NCI-H2196 treated with DMSO at 0.1 percent for 48 hours (cell line): ENCODE results near the gene MARK1.

Experiments
- DNase-seq: peaks from one replicate; lab custom pipeline; 2025; ENCODE audit not compliant: unreplicated experiment; lab: John Stamatoyannopoulos, UW

MARK1 gene

DNA sequence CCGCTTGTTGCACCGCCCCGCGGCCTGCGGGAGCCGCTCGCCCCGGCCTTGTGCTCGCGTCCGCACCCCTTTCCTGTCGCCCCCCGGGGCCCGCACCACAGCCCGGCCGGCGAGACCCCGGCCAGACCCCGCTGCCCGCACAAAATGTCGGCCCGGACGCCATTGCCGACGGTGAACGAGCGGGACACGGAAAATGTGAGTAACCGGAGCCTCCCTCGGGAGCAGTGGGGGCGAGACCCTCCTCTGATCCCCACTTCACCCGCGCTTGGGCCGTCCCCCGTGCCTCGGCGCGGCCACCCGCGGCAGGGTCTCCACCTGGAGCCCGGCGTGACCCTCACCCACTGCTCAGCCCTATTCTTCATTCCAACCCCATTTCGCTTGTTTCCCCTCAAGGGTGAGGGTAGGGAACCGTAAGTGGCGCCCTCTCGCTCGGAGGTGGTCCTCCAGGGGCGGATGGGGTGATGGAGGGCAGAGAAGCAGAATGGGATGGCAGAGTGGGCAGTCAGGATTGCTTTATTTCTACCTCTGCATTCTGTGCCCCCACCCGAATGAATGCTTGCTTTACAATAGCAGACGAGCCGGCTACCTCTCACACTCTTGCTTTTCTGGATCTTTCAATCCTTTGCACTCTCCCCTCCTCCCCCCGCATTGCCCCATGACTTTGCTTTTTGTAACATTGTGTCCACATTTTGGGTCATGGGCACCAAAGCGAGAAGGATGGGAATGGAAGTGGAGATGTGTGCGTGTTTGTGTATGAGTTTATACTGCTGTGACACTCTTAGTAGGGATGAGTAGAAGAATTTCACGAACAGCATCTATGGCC lies 954 bp downstream of the MARK1 start:
- no peak for DNase-seq

DNA sequence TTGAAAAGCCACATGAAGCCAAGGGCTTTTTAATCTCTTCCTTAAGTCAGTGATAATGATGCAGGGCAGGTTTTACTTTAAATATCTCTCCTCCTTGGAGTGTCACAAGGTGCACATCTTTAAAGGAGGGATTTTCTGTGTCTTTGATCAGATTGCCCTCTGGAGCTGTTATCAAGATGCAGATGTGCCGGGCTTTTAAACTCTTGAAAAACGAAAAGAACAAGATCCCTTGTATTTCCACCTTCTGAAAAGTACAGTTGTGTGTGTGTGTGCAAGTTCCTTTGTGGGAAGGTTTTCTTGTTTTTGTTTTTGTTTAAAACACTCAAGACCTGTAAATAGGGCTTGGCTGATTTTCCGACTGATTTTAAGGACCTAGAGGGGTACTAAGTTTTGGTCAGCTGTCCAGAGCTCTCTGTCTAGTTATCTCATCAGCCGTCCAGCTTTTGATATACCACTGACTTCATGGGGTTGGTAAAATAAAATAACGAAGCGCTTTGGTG lies 1.6 kb downstream of the MARK1 start:
- DNase-seq, result no peak

GRCh38 chr1:220533504-220534109 lies 5.7 kb downstream of the MARK1 start:
- no peak for DNase-seq

- no peak for DNase-seq
Observed at GRCh38 chr1:220544901-220545303, 17.0 kb downstream of the MARK1 start.

- no peak for DNase-seq
Observed at GRCh38 chr1:220550811-220551399, 23.0 kb downstream of the MARK1 start.

DNA sequence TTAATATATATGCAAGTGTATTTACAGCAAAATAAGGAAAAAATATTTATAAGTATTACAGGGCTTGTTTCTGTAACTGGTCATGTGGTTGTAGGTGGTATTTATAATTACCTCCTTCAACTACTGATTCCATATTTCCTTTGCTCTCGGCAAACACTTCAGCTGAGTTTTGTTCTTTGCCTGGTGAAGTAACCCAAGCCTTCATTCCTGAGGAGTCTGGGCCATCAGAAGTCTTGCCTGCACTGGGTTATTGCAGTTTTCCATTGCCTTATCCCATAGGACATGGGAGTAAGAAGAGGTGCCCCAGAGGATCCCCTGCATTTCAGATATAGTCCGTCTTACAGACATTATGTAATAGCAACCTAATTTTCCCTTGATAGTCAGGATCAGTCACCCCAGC lies 23.8 kb downstream of the MARK1 start:
- DNase-seq, result no peak

GRCh38 chr1:220552672-220553260 lies 24.8 kb downstream of the MARK1 start:
- no peak for DNase-seq

GRCh38 chr1:220556641-220557040 lies 28.7 kb downstream of the MARK1 start:
- no peak for DNase-seq

DNA sequence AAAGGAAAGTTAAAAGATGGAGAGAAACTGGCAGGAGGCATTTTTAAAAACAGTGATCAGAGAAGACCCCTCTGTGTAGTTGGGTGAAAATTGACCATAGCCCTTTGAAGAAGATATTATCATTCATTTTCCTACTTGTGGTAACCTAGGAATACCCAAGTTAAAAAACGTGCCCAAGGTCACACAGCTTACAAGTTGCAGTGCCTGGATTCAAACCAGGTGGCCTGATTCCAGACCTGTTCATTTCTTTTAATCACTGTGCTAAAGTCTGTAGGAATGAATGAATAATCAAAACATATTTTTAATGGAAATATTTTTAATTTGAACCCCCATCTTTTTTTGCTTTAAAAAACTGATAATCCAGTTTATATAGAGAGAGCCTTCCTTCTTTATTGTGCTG lies 35.6 kb downstream of the MARK1 start:
- DNase-seq, result no peak

DNA sequence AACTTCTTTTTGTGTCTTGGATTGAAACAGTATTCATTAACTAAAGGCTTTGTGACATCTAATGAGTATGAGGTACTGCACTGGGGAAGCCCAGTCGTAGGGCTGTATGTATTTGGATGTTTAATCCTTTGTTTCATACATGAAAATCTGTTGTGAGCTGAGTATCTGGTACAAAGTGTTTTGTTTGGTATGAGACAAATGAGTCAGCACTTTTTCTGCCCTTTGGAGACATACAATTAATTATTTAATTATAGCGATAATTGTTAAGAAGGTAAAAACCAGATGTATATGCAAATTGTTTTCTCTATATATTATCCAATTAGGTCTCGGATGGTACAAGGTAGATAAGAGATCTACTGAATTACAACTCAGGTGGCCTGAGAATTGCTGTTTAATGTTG lies 36.3 kb downstream of the MARK1 start:
- DNase-seq, result no peak

DNA sequence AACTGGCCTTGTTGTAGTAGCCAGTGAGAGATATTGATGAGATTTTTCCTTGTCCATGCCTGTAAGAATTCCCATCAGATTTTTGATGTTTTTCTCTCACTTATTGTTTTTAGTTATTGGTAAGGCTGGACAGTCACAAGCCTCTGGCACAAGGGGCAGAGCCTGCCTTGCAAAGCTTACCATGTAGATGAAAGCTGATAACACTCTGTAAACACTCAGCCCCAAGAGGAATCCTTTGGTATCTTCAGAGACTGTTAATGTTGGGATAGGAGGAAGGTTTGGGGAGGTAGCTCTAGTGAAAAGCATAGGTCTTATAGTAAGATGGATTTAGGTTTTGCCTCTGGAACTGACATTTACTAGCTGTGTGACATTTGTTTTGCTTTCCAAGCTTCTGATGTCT lies 37.7 kb downstream of the MARK1 start:
- peak; percentile 17 for DNase-seq

DNA sequence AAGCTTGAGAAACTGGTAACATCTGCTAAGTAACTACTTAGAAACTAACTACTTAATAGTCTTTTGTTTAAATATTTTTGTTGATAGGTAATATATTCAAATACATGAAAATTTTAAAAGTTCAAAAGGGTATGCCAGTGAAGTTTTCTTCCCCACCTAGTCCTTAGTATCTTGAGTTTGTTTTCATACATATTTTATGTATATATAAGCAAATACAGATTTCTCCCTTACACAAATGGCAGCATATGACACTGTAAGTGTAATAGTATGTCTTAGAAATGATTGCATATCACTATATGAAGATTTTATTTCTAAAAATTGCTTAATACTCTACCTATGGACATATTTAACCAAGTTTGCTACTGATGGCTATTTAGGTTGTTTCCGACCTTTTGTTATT lies 38.9 kb downstream of the MARK1 start:
- DNase-seq, result no peak

DNA sequence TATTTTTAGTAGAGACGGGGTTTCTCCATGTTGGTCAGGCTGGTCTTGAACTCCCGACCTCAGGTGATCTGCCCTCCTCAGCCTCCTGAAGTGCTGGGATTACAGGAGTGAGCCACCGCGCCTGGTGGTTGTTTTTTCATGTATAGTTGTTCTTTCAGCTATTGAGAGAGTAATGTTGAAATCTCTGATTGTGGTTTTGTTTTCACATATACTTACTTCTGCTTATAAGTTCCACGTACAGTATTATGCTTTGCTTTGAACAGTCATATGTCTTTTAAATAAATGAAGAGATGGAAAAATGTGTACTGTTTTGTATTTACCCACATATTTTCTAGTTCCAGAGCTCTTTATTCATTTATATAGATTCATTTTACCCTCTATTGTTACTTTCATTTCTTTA lies 44.5 kb downstream of the MARK1 start:
- no peak for DNase-seq

DNA sequence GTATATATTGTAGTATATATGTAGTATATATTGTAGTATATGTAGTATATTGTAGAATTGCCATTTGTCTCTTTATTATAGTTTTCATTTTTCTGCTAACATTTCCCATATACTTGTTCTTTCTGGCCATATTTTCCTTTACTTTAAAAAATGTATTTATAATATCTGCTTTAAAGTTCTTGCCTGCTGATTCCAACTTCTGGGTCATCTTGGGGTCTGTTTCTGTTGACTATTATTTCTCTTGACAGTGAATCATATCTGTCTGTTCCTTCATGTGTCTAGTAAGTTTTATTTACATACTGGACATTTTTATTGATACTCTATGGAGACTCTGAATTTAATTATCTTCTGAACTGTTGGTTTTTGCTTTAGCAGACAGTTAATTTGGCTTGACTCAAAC lies 45.9 kb downstream of the MARK1 start:
- DNase-seq, result no peak

DNA sequence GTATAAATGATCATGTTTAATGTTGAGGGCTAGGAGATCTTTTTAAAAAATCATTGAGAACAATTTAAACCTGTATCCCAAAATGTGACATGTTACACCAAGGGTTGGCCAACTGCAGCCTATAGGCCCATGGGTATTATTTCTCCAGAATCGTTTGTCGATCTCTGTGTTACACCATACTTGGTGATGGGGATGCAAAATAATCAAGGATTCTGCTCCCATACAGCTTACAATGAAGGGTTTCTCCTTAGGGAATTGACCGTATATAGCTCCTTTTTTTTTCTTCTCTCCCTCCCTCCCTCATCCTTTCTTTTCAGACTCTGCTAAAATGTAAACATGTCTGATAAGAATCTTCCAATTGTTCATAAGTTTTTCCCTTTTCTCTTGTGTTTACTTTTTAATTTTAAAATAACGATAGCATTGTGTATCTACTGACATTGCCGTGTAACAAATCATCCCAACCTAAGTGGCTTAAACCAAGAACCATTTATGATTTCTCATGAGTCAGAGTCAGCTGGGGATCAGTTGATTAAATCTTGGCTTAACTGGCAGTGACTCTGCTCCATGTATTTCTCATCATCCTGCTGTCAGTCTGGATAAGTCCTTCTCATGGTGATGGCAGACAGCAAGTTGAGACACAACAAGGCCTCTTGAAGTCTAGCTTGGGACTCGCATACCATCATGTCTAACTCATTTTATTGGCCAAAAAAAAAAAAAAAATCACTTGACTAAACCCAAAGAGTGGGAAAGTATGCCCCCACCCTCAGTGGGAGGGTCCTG lies 48.0 kb downstream of the MARK1 start:
- no peak for DNase-seq

- no peak for DNase-seq
Observed at GRCh38 chr1:220577926-220578325, 50.0 kb downstream of the MARK1 start.

DNA sequence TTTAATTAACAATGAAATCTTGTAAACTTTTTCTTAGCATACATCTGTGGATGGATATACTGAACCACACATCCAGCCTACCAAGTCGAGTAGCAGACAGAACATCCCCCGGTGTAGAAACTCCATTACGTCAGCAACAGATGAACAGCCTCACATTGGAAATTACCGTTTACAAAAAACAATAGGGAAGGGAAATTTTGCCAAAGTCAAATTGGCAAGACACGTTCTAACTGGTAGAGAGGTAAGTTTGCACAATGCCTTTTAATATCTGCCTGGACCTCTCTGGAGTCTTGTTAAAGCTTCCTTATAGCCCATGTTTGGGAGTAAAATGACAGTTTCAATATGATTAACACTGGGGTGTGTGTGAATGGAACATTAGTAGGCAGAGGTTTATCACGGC lies 51.4 kb downstream of the MARK1 start:
- DNase-seq, result no peak

DNA sequence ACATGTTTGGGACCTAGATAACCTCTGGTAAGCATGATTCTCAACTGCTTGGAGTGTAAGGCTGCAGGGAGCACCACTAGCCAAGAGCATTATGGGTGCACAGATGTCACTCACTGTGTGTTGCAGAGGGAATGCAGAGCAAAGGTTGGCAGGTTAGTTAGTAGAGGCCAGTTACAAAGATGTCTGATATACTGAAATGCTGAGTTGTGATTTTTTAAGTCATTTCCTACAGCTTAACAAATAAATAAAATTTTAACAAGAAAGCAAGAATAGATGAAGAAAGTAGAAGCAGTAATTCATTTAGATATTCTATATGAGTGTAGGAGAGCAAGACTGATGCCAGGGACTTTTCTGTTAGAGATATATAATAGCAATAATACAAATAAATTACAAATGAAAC lies 64.8 kb downstream of the MARK1 start:
- DNase-seq, result no peak

DNA sequence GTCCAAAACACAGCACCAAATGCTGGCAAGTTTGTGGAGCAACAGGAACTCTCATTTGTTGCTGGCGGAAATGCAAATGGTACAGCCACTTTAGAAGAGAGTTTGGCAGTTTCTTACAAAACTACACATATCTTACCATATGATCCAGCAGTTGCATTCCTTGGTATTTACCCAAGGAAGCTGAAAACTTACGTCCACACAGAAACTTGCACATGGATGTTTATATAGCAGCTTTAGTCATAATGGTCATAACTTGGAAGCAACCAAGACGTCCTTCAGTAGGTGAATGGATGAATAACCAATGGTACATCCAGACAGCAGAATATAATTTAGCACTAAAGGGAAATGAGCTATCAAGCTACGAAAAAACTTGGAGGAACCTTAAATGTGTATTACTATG lies 66.4 kb downstream of the MARK1 start:
- no peak for DNase-seq

- no peak for DNase-seq
Observed at GRCh38 chr1:220595179-220595578, 67.2 kb downstream of the MARK1 start.

- DNase-seq, result no peak
Observed at GRCh38 chr1:220604926-220605325, 77.0 kb downstream of the MARK1 start.
